Immature natural killer cell (primary cell): ENCODE results near the gene NPY2R. TPM values are rescaled to one million over a fixed set of nuclear protein-coding genes. Genes with fewer than 3 reads are reported as not detected.

ENCODE experiments used
- DNase-seq, 3 donors: peaks; one replicate each; pipeline ENCODE4 v3.0.0; 2022; ENCODE audit warnings: mixed read lengths in 1 of 3
- H3K27ac Mint-ChIP-seq, 6 donors: one replicate each; pipeline ENCODE4 v1.8.0; 2020; ENCODE audit warnings: mixed read lengths in 6 of 6, mild to moderate bottlenecking in 5 of 6, inconsistent platforms in 4 of 6, moderate library complexity in 3 of 6
- H3K27me3 Mint-ChIP-seq, 3 donors: one replicate each; pipeline ENCODE4 v1.8.0; 2020 to 2021; ENCODE audit warnings: low read depth in 3 of 3, mild to moderate bottlenecking in 3 of 3, mixed read lengths in 3 of 3, moderate library complexity in 3 of 3, inconsistent platforms in 1 of 3
- H3K36me3 Mint-ChIP-seq, 3 donors: one replicate each; pipeline ENCODE4 v1.8.0; 2020; ENCODE audit warnings: mixed read lengths in 3 of 3, inconsistent platforms in 2 of 3, mild to moderate bottlenecking in 2 of 3
- H3K4me1 Mint-ChIP-seq, 2 donors: one replicate each; pipeline ENCODE4 v1.8.0; 2020; ENCODE audit warnings: inconsistent platforms in 2 of 2, mild to moderate bottlenecking in 2 of 2, mixed read lengths in 2 of 2, moderate library complexity in 1 of 2
- H3K4me3 Mint-ChIP-seq, 5 donors: one replicate each; pipeline ENCODE4 v1.8.0; 2020; ENCODE audit warnings: mild to moderate bottlenecking in 5 of 5, mixed read lengths in 5 of 5, inconsistent platforms in 3 of 5, moderate library complexity in 3 of 5
- H3K9me3 Mint-ChIP-seq, 6 donors: one replicate each; pipeline ENCODE4 v1.8.0; 2020; ENCODE audit warnings: mild to moderate bottlenecking in 6 of 6, mixed read lengths in 6 of 6, inconsistent platforms in 4 of 6, moderate library complexity in 3 of 6
- polyA plus RNA-seq, 3 donors: library from polyadenylated mRNA; unstranded; fragments of 300-500 nt; fragmentation: Illumina TruSeq; gene quantifications; one replicate each; pipeline ENCODE4 v1.2.3, GENCODE V29; 2021

The NPY2R gene
- polyA plus RNA-seq, 3 donors from 2014 or later = not detected

- no peak for DNase-seq
- H3K4me1 Mint-ChIP-seq = no peaks in the 10 kb centered on the region
These were observed 20.3 kb downstream of the NPY2R start for GRCh38 chr4:155228713-155229112.

DNA sequence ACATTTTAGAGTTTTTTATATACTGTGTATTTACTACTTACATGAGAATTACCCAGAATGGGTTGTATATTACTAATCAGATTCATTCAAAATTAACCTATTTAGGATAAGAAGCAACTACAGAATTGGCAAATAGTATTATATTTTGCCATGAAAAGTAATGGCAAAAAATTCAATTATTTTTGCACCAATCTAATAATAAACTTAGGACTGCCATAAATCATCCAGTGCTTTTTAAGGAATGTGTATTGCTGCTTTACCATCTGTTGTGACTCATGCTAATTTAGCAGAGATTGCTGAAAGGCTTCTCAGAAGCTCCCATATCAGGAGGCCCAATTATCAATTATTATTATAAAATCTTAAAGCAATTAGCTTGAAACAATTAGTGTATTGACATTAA lies 24.0 kb downstream of the NPY2R start:
- no peaks in the 10 kb centered on the region for H3K27me3 Mint-ChIP-seq
- no peak overlapping the region for H3K4me3 Mint-ChIP-seq
- H3K27ac Mint-ChIP-seq = no peak overlapping the region
- peaks cover 0 to 6% (median under 1%) of the 10 kb centered on the region in 6 donors for H3K9me3 Mint-ChIP-seq
- no peaks in the 10 kb centered on the region for H3K36me3 Mint-ChIP-seq
- no peaks in the 10 kb centered on the region for H3K4me1 Mint-ChIP-seq
- DNase-seq = no peak

More at GRCh38 chr4:155228713-155229112, 20.3 kb downstream of the NPY2R start:
- Mint-ChIP-seq H3K27me3 (no peaks in the 10 kb centered on the region), H3K36me3 (no peaks in the 10 kb centered on the region), H3K27ac (no peak overlapping the region), H3K4me3 (no peak overlapping the region), H3K9me3 (peaks cover 0 to 2% (median 0%) of the 10 kb centered on the region in 6 donors)

DNA sequence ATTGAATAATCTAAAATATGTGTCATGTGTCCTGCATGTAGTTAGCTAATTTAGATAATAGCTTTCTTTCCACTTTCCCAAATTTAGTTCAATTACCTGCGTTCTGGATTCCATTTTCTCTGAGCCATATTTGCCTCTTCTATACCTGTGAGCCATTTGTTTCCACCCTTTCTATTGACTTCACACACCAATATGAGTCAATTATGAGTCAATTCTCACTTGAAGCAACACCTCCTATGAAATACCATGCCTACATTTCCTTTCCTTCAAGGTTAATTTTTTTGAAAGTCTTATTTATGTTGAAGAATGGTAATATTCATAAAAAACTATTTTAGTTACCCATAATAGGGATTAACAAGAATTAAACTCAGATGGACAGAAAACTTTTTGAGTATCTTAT lies 25.8 kb downstream of the NPY2R start:
- Mint-ChIP-seq H3K27me3 (no peaks in the 10 kb centered on the region), H3K4me1 (no peaks in the 10 kb centered on the region), H3K36me3 (no peaks in the 10 kb centered on the region), H3K4me3 (no peak overlapping the region), H3K27ac (no peak overlapping the region), H3K9me3 (peaks cover 0 to 6% (median 2%) of the 10 kb centered on the region in 6 donors)
- no peak for DNase-seq

- H3K4me1 Mint-ChIP-seq = no peaks in the 10 kb centered on the region
- H3K9me3 Mint-ChIP-seq = peaks cover 0 to 10% (median 2%) of the 10 kb centered on the region in 6 donors
- no peaks in the 10 kb centered on the region for H3K36me3 Mint-ChIP-seq
- H3K4me3 Mint-ChIP-seq = no peak overlapping the region
- H3K27ac Mint-ChIP-seq = no peak overlapping the region
- no peak for DNase-seq
- peaks cover 0 to 2% (median 0%) of the 10 kb centered on the region in 3 donors for H3K27me3 Mint-ChIP-seq
These were observed 29.1 kb downstream of the NPY2R start for GRCh38 chr4:155237567-155237966.

- Mint-ChIP-seq H3K27me3 (peaks cover 0 to 2% (median 0%) of the 10 kb centered on the region in 3 donors), H3K27ac (no peak overlapping the region)
These were observed 32.8 kb downstream of the NPY2R start for GRCh38 chr4:155241225-155241624.

DNA sequence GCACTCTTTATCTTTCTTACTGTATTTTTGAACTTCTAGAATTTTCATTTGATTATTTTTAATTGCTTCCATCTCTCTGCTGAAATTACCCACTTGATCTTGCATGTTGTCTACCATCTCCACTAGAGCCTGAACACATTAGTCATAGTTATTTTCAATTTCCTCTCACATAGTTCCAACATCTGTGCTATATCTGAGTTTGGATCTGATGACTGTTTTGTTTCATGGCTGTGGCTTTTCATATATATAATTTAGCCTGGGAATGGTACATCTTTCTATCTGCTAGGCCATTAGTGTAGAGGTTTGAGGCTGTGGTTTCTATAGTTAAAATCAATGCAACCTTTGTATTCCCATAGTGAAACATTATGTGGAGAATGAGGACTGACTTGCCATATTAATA lies 33.2 kb downstream of the NPY2R start:
- no peak overlapping the region for H3K27ac Mint-ChIP-seq
- H3K4me3 Mint-ChIP-seq = no peak overlapping the region

More at GRCh38 chr4:155241225-155241624, 32.8 kb downstream of the NPY2R start:
- H3K36me3 Mint-ChIP-seq = no peaks in the 10 kb centered on the region
- H3K9me3 Mint-ChIP-seq = peaks cover 0 to 7% (median 2%) of the 10 kb centered on the region in 6 donors
- DNase-seq = no peak
- H3K4me1 Mint-ChIP-seq = no peaks in the 10 kb centered on the region
- no peak overlapping the region for H3K4me3 Mint-ChIP-seq

GRCh38 chr4:155245105-155245504 lies 36.7 kb downstream of the NPY2R start:
- peaks cover 0 to 9% (median 4%) of the 10 kb centered on the region in 6 donors for H3K9me3 Mint-ChIP-seq
- no peak overlapping the region for H3K27ac Mint-ChIP-seq
- H3K36me3 Mint-ChIP-seq = no peaks in the 10 kb centered on the region
- no peak for DNase-seq
- H3K4me1 Mint-ChIP-seq = no peaks in the 10 kb centered on the region
- H3K27me3 Mint-ChIP-seq = peaks cover 0 to 4% (median 4%) of the 10 kb centered on the region in 3 donors
- no peak overlapping the region for H3K4me3 Mint-ChIP-seq

More for the DNA sequence above, 33.2 kb downstream of the NPY2R start:
- peaks cover 0 to 7% (median 3%) of the 10 kb centered on the region in 6 donors for H3K9me3 Mint-ChIP-seq
- no peak for DNase-seq
- peaks cover 0 to 4% (median 3%) of the 10 kb centered on the region in 3 donors for H3K27me3 Mint-ChIP-seq
- no peaks in the 10 kb centered on the region for H3K4me1 Mint-ChIP-seq
- H3K36me3 Mint-ChIP-seq = no peaks in the 10 kb centered on the region

DNA sequence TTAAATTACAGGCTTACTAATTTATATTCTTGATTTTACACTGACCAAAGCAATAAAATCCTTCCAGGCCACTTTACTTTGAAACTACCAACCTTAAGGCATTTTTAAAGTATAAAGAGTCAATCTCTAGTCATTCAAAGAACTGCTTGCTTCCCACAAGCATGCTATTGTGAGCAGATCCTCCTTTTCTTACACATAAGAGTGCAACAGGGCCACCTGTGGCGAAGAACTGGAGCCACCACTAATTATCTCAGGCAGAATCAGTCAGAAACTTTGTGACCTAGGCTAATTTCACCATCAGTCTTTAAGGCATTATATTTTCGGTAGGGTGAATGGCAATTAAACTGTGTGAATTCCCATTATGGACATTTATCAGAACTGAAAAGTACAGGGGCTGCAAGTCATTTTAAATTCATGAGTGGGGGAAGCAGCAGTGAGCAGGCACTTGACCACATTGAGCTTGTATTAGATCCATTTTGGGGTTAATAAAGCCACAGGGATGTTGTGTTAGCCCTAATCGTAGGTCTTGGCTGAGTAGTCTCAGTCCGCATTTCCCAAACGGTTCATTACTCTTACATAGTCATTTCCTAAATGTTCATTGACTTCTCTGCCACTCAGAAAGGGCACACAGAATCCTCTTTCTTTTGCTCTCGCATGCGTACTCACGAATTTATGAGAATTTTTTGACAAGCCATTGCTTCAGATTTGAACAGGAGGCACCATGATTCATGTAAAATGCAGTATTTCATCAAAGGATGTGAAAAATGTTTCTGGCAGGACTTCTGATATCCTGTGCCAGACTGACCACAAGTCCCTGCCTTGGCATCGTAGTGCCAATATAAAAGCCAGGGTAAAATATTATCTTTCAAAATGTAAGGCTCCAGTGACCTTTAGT lies 39.8 kb downstream of the NPY2R start:
- Mint-ChIP-seq H3K27me3 (peaks cover 0 to 4% (median 2%) of the 10 kb centered on the region in 3 donors), H3K27ac (no peak overlapping the region), H3K4me1 (no peaks in the 10 kb centered on the region), H3K9me3 (peaks cover 0 to 9% (median 2%) of the 10 kb centered on the region in 6 donors), H3K36me3 (no peaks in the 10 kb centered on the region), H3K4me3 (no peak overlapping the region)
- no peak for DNase-seq

DNA sequence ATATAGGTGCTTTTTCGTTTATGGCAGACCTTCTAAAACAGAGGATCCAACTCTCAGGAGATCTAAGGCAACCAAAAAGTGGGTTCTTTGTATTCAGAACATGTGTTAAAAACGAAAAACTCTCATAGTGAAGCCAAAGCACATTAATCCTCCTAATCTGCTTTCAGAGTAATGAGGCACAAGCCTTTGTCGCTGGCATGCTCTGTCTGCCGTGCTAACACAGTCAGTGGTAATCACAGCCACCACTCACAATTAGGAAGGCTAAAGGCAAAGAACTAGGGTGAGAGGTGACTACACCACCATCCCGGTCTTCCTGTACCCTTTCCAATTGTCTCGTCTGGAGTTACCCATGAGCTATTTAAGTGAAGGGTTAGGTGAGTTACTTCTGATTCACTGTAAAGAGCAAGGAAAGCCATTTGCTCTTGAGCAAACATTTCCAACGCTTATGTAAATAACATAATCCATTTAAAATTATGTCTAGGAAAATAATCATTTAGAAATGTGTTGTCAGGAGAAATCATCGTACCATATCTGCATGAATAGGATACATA lies 40.7 kb downstream of the NPY2R start:
- H3K27me3 Mint-ChIP-seq = peaks cover 2 to 4% (median 2%) of the 10 kb centered on the region in 3 donors
- DNase-seq = no peak
- no peak overlapping the region for H3K4me3 Mint-ChIP-seq
- H3K9me3 Mint-ChIP-seq = peaks cover 0 to 9% (median 2%) of the 10 kb centered on the region in 6 donors
- no peaks in the 10 kb centered on the region for H3K4me1 Mint-ChIP-seq
- no peak overlapping the region for H3K27ac Mint-ChIP-seq
- H3K36me3 Mint-ChIP-seq = no peaks in the 10 kb centered on the region

DNA sequence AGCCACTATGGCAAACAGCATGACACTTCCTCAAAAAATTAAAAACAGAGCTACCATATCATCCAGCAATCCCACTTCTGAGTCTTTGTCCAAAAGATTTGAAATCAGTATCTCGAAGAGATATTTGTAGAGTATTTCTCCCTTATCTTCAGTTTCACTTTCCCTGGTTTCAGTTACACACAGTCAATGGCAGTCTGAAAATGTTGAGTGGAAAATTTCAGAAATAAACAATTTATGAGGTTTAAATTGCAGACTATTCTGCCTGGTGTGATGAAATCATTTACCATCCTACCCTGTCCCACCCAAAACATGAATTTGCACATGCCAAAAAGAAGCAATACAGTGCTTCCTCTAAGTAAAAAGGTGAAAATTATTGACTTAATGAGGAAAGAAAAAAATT lies 43.9 kb downstream of the NPY2R start:
- Mint-ChIP-seq H3K4me3 (no peak overlapping the region), H3K27me3 (peaks cover 0 to 2% (median 0%) of the 10 kb centered on the region in 3 donors), H3K9me3 (peaks cover 0 to 5% (median 2%) of the 10 kb centered on the region in 6 donors), H3K4me1 (no peaks in the 10 kb centered on the region), H3K27ac (no peak overlapping the region), H3K36me3 (no peaks in the 10 kb centered on the region)
- no peak for DNase-seq

GRCh38 chr4:155263480-155263879 lies 55.0 kb downstream of the NPY2R start:
- Mint-ChIP-seq H3K9me3 (peaks cover 0 to 8% (median 5%) of the 10 kb centered on the region in 6 donors), H3K27me3 (peaks cover 1 to 7% (median 7%) of the 10 kb centered on the region in 3 donors), H3K4me1 (no peaks in the 10 kb centered on the region), H3K36me3 (no peaks in the 10 kb centered on the region), H3K4me3 (no peak overlapping the region), H3K27ac (no peak overlapping the region)
- no peak for DNase-seq

DNA sequence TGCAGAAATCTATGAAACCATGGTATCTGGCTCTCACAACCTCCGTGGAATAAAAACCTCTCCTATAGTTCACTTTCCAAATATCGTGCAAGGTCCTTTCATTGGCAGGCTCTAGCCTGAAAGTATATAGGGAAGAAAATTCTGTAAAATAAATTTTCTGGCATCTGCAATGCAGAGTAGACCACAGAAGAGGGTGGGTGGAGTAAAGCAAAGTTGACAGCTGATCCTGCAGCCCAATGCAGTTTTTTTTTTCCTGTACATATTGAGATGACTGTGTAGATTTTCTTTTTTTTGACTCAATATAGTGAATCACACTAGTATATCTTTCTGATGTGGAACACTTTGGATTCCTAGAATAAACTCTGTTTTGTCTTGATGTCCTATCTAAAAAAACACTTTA lies 56.7 kb downstream of the NPY2R start:
- Mint-ChIP-seq H3K36me3 (no peaks in the 10 kb centered on the region), H3K4me1 (no peaks in the 10 kb centered on the region), H3K27ac (no peak overlapping the region), H3K27me3 (peaks cover 1 to 7% (median 7%) of the 10 kb centered on the region in 3 donors), H3K9me3 (peaks cover 0 to 6% (median 4%) of the 10 kb centered on the region in 6 donors), H3K4me3 (no peak overlapping the region)
- DNase-seq = no peak
